PC-3 (cell line): ENCODE measurements around the gene PPP1R3C.

Experiments used
- CTCF ChIP-seq: fragments of 300-600 bp; sonication (generic); conservative IDR thresholded peaks from 2 replicates; pipeline ENCODE4 v1.5.1; 2017; ENCODE audit warnings: antibody characterized with exemption, low read depth, mild to moderate bottlenecking, low read length
- EZH2 ChIP-seq: fragments of 300-600 bp; sonication (generic); IDR thresholded peaks from one replicate; pipeline ENCODE4 v1.6.1; 2017; ENCODE audit warnings: antibody characterized with exemption, mild to moderate bottlenecking, low read length; ENCODE audit not compliant: unreplicated experiment

- no peak for TF ChIP-seq CTCF
- TF ChIP-seq EZH2: no peak
Observed at GRCh38 chr10:91616137-91616536, 16.7 kb downstream of the PPP1R3C start.
